ENCODE results near the gene SUN3.

DNA sequence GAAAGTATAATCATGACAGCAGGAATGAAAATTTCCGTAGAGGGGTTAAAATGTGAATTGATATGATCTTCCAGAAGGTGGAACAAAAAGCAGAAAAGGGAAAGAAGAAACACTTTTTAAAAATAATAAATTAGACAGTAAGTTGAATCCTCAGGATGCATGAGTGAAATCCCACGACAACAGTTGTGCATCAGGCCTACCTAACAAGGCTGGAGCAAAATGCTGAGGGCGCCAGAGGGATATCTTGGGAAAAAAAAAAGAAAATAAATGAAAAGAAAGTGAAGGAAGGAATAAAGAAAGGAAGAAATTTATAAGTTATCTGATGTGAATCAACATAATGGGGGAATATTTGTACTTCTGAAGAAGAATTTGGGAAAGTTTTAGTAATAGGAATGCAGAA, 36.5 kb downstream of the SUN3 start:
- TF ChIP-seq RELA (CRISPR knock-in tag; IDR thresholded peaks at IDR 0.05; ENCODE audit: borderline replicate concordance) (no peak), TEAD1 (CRISPR knock-in tag; IDR thresholded peaks at IDR 0.05) (no peak), NR3C1 (CRISPR knock-in tag; conservative IDR thresholded peaks at IDR 0.05; ENCODE audit: low read depth) (no peak)
